Vagina (tissue), 2 donors: ENCODE results near the gene CDH26. TPM values are rescaled to one million over a fixed set of nuclear protein-coding genes. Genes with fewer than 3 reads are reported as not detected.

Source experiments
- DNase-seq, 2 donors: peaks; one replicate each; pipeline ENCODE4 v3.0.0-alpha.2; 2017; ENCODE audit errors: extremely low spot score in 2 of 2
- H3K27ac ChIP-seq: fragments of 200-600 bp; sonication (generic); one replicate; pipeline ENCODE4 v1.5.1; 2019
- H3K27me3 ChIP-seq: fragments of 200-600 bp; sonication (generic); one replicate; pipeline ENCODE4 v1.5.1; 2019
- H3K36me3 ChIP-seq, 2 donors: fragments of 200-600 bp; sonication (generic); one replicate each; pipeline ENCODE4 v1.5.1; 2017 to 2019
- H3K4me1 ChIP-seq: fragments of 200-600 bp; sonication (generic); one replicate; pipeline ENCODE4 v1.5.1; 2019
- H3K4me3 ChIP-seq, 2 donors: fragments of 200-600 bp; sonication (generic); 1 replicate in 1 of 2; 2 replicates in 1 of 2; pipeline ENCODE4 v1.5.1; 2016 to 2019
- H3K9me3 ChIP-seq: fragments of 200-600 bp; sonication (generic); one replicate; pipeline ENCODE4 v1.5.1; 2019
- POLR2A ChIP-seq, 2 donors: fragments of 450-650 bp; IDR thresholded peaks; one replicate each; pipeline ENCODE4 v1.6.1; 2017; ENCODE audit warnings: antibody characterized with exemption in 2 of 2, mild to moderate bottlenecking in 2 of 2, moderate library complexity in 2 of 2
- POLR2AphosphoS5 ChIP-seq, 2 donors: sonication (generic); formaldehyde crosslinking; IDR thresholded peaks; one replicate each; pipeline ENCODE4 v1.9.0; 2017; ENCODE audit warnings: antibody characterized with exemption in 2 of 2, mild to moderate bottlenecking in 2 of 2, low read depth in 1 of 2; ENCODE audit not compliant: insufficient read depth in 1 of 2
- intact Hi-C: fragments of 100-400 bp; cut with DNase I; formaldehyde crosslinking; loops from one replicate; pipeline ENCODE4 v1.15.1; 2023
- total RNA-seq: library from RNA; depleted of rRNA; stranded (reverse); fragments of >200 nt; gene quantifications from one replicate; pipeline ENCODE4 v1.2.3, GENCODE V29; 2016
- TF ChIP-seq, protein P1 (sequence below), 3 experiments: fragments of 450-650 bp in 2 of 3; fragments of 200-600 bp in 1 of 3; sonication (generic) in 1 of 3; IDR thresholded peaks; one replicate each; pipeline ENCODE4 v1.5.1; 2017 to 2019; ENCODE audit warnings: antibody characterized with exemption in 3 of 3, mild to moderate bottlenecking in 2 of 3, moderate library complexity in 2 of 3

CDH26 gene
- total RNA-seq, 1 donor from 2014 or later = 6.6 TPM

- intact Hi-C loops = no loop called here
- H3K36me3 ChIP-seq = no peaks in the 10 kb centered on the region
- peak overlapping the region; percentile 4 for H3K27ac ChIP-seq
- no peak for TF ChIP-seq POLR2A (IDR thresholded peaks at IDR 0.05)
- TF ChIP-seq POLR2AphosphoS5 (IDR thresholded peaks at IDR 0.05; ENCODE audit: insufficient read depth in 1 of 2, low read depth in 1 of 2) = no peak
- TF ChIP-seq, protein P1, sequence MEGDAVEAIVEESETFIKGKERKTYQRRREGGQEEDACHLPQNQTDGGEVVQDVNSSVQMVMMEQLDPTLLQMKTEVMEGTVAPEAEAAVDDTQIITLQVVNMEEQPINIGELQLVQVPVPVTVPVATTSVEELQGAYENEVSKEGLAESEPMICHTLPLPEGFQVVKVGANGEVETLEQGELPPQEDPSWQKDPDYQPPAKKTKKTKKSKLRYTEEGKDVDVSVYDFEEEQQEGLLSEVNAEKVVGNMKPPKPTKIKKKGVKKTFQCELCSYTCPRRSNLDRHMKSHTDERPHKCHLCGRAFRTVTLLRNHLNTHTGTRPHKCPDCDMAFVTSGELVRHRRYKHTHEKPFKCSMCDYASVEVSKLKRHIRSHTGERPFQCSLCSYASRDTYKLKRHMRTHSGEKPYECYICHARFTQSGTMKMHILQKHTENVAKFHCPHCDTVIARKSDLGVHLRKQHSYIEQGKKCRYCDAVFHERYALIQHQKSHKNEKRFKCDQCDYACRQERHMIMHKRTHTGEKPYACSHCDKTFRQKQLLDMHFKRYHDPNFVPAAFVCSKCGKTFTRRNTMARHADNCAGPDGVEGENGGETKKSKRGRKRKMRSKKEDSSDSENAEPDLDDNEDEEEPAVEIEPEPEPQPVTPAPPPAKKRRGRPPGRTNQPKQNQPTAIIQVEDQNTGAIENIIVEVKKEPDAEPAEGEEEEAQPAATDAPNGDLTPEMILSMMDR (IDR thresholded peaks at IDR 0.05) = no peak
- peaks cover 44% of the 10 kb centered on the region for H3K4me1 ChIP-seq
- peak in 1 of 2 donors; percentile 34 for DNase-seq
- no peak overlapping the region for H3K4me3 ChIP-seq
- H3K9me3 ChIP-seq = no peaks in the 10 kb centered on the region
- no peaks in the 10 kb centered on the region for H3K27me3 ChIP-seq
Measured at GRCh38 chr20:60060006-60060557, 101.9 kb downstream of the CDH26 start.

- intact Hi-C loops = no loop called here
- no peaks in the 10 kb centered on the region for H3K9me3 ChIP-seq
- no peaks in the 10 kb centered on the region for H3K27me3 ChIP-seq
- H3K4me1 ChIP-seq = peaks cover 44% of the 10 kb centered on the region
- H3K4me3 ChIP-seq = no peak overlapping the region
- peak in 1 of 2 donors; percentile 82 for DNase-seq
- peak overlapping the region; percentile 4 for H3K27ac ChIP-seq
- no peaks in the 10 kb centered on the region for H3K36me3 ChIP-seq
- no peak for TF ChIP-seq POLR2AphosphoS5 (IDR thresholded peaks at IDR 0.05; ENCODE audit: insufficient read depth in 1 of 2, low read depth in 1 of 2)
- TF ChIP-seq, protein P1 (IDR thresholded peaks at IDR 0.05) = no peak
- no peak for TF ChIP-seq POLR2A (IDR thresholded peaks at IDR 0.05)
Measured at GRCh38 chr20:60060593-60060992, 102.4 kb downstream of the CDH26 start.

DNA sequence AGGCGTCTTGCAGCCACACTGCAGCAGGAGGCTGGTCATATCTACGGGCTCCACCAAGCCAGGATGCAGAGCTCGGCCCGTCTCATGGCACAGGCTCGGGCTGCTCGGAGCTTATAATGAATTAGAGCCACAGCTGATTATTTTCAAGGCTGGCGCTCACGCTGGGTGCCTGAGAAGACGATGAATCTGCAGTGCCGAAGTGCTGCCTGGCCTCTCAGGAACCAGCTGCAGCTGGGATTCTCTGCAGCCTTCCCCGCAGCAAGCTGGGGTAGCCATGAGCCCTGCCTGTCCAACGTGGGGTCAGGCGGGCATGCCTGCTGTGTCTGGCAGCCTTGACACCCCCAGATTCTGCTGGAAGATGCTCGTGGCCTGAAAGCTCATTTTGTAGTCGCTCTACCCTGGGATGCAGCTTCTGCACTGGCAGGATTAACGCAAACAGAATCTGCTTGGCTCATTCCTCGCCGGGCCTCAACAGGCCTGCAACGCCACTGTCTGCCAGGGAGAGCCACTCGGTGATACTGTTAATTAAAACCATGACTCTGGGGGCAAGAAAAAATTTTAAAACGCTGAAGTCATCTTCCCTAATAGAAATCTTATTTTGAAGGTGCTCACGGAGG lies 104.3 kb downstream of the CDH26 start:
- Histone ChIP-seq H3K27ac (peak overlapping the region; percentile 76), H3K27me3 (no peaks in the 10 kb centered on the region), H3K9me3 (no peaks in the 10 kb centered on the region), H3K36me3 (no peaks in the 10 kb centered on the region), H3K4me1 (peaks cover 41% of the 10 kb centered on the region), H3K4me3 (no peak overlapping the region)
- DNase-seq = peak in 1 of 2 donors; percentile 79
- TF ChIP-seq, protein P1 (IDR thresholded peaks at IDR 0.05) = no peak
- TF ChIP-seq POLR2A (IDR thresholded peaks at IDR 0.05) (no peak), POLR2AphosphoS5 (IDR thresholded peaks at IDR 0.05; ENCODE audit: insufficient read depth in 1 of 2, low read depth in 1 of 2) (peak in 1 of 2 donors; percentile 57)
- intact Hi-C loops = no loop called here

DNA sequence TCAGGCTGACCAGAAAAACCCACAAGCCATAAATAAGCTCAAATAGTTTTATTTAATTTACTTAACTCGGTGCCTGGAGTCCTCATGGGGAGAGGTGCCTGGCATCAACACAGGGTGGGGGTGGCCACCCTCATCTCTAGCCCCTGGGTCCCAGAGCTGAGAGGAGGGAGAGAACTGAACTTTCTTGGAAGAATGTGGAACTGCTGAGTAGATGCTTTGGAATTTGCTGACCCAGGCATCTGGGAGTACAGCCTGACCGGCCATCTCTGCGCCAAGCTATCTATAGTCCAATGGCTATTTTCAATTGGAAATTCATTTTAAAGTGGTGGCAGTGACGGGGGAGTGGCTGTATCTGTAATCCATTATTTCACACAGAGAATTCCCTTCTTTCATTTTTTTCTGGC lies 104.8 kb downstream of the CDH26 start:
- DNase-seq = peak in 1 of 2 donors; percentile 61

More for the DNA sequence above, 104.8 kb downstream of the CDH26 start:
- Histone ChIP-seq H3K4me3 (no peak overlapping the region), H3K4me1 (peaks cover 37% of the 10 kb centered on the region), H3K27me3 (no peaks in the 10 kb centered on the region), H3K27ac (peak overlapping the region; percentile 76), H3K36me3 (no peaks in the 10 kb centered on the region), H3K9me3 (no peaks in the 10 kb centered on the region)
- intact Hi-C loops = no loop called here
- peak in 1 of 2 donors; percentile 19 for TF ChIP-seq POLR2AphosphoS5 (IDR thresholded peaks at IDR 0.05; ENCODE audit: insufficient read depth in 1 of 2, low read depth in 1 of 2)
- TF ChIP-seq, protein P1 (IDR thresholded peaks at IDR 0.05) = no peak
